Activated B cell treated with CpG ODN at 0.5 μM for 24 hours (primary cell): ENCODE measurements around the gene GLYATL2. TPM values are rescaled to one million over a fixed set of nuclear protein-coding genes. Genes with fewer than 3 reads are reported as not detected.

Experiments used
- ATAC-seq: fragments of 200-7000 bp; cut with Tn5 transposase; one replicate; pipeline ENCODE4 v1.10.0; 2021; ENCODE audit warnings: low read depth, mild to moderate bottlenecking, moderate library complexity
- CTCF ChIA-PET: fragments of 350-600 bp; sonication (Branson Sonifier 250); formaldehyde crosslinking; loops from one replicate; lab custom pipeline; 2021; ENCODE audit warnings: antibody characterized with exemption; lab: Charles Lee
- POLR2A ChIA-PET: fragments of 350-600 bp; sonication (Branson Sonifier 250); formaldehyde crosslinking; loops from one replicate; lab custom pipeline; 2021; ENCODE audit warnings: antibody characterized with exemption; lab: Charles Lee
- DNase-seq: peaks from one replicate; pipeline ENCODE4 v3.0.0; 2022
- H3K27ac Mint-ChIP-seq: one replicate; pipeline ENCODE4 v1.8.0; 2020; ENCODE audit warnings: mixed read lengths
- H3K27me3 Mint-ChIP-seq: one replicate; pipeline ENCODE4 v1.8.0; 2021; ENCODE audit warnings: mixed read lengths
- H3K36me3 Mint-ChIP-seq: one replicate; pipeline ENCODE4 v1.8.0; 2021; ENCODE audit warnings: low read depth, mixed read lengths
- H3K4me1 Mint-ChIP-seq: one replicate; pipeline ENCODE4 v1.8.0; 2021; ENCODE audit warnings: mixed read lengths
- H3K4me3 Mint-ChIP-seq: one replicate; pipeline ENCODE4 v1.8.0; 2020; ENCODE audit warnings: mild to moderate bottlenecking, mixed read lengths
- H3K9me3 Mint-ChIP-seq: one replicate; pipeline ENCODE4 v1.8.0; 2020; ENCODE audit warnings: mixed read lengths
- CTCF ChIP-seq: fragments of 200-600 bp; IDR thresholded peaks from one replicate; pipeline ENCODE4 v1.8.0; 2022; ENCODE audit warnings: antibody characterized with exemption, mild to moderate bottlenecking
- intact Hi-C: fragments of 100-400 bp; cut with micrococcal nuclease; formaldehyde crosslinking; loops from one replicate; pipeline ENCODE4 v1.15.1; 2024
- total RNA-seq: library from RNA; stranded (reverse); gene quantifications from 2 replicates; pipeline ENCODE4 v1.2.3, GENCODE V29; 2022

GLYATL2 gene
- total RNA-seq, 1 donor from 2014 or later = not detected

- no peak for DNase-seq
- Mint-ChIP-seq H3K36me3 (no peaks in the 10 kb centered on the region), H3K4me1 (no peaks in the 10 kb centered on the region), H3K27me3 (peaks cover 27% of the 10 kb centered on the region), H3K4me3 (no peak overlapping the region), H3K9me3 (peaks cover 13% of the 10 kb centered on the region), H3K27ac (no peak overlapping the region)
- ChIA-PET POLR2A (no interaction called here), CTCF (no interaction called here)
- no peak for TF ChIP-seq CTCF
- no peak for ATAC-seq
- intact Hi-C loops = no loop called here
These were observed 17.0 kb upstream of the GLYATL2 start for GRCh38 chr11:58861533-58861932.

GRCh38 chr11:58856806-58857205 is 12.3 kb upstream of the GLYATL2 start:
- TF ChIP-seq CTCF = no peak
- DNase-seq = no peak
- H3K27ac Mint-ChIP-seq = no peak overlapping the region
- POLR2A ChIA-PET = no interaction called here
- no peak for ATAC-seq
- CTCF ChIA-PET = no interaction called here
- no peak overlapping the region for H3K4me3 Mint-ChIP-seq
- peaks cover 4% of the 10 kb centered on the region for H3K4me1 Mint-ChIP-seq
- intact Hi-C loops = no loop called here
- peaks cover 14% of the 10 kb centered on the region for H3K27me3 Mint-ChIP-seq
- no peaks in the 10 kb centered on the region for H3K36me3 Mint-ChIP-seq
- H3K9me3 Mint-ChIP-seq = peaks cover 1% of the 10 kb centered on the region

- H3K27me3 Mint-ChIP-seq = no peaks in the 10 kb centered on the region
- no peaks in the 10 kb centered on the region for H3K36me3 Mint-ChIP-seq
- TF ChIP-seq CTCF = no peak
- H3K4me3 Mint-ChIP-seq = no peak overlapping the region
- ChIA-PET CTCF (no interaction called here), POLR2A (no interaction called here)
- no peak for DNase-seq
- H3K4me1 Mint-ChIP-seq = peaks cover 3% of the 10 kb centered on the region
- no peak overlapping the region for H3K27ac Mint-ChIP-seq
- ATAC-seq = no peak
- intact Hi-C loops = no loop called here
- no peaks in the 10 kb centered on the region for H3K9me3 Mint-ChIP-seq
These were observed 882 bp upstream of the GLYATL2 start for GRCh38 chr11:58845386-58845785.

DNA sequence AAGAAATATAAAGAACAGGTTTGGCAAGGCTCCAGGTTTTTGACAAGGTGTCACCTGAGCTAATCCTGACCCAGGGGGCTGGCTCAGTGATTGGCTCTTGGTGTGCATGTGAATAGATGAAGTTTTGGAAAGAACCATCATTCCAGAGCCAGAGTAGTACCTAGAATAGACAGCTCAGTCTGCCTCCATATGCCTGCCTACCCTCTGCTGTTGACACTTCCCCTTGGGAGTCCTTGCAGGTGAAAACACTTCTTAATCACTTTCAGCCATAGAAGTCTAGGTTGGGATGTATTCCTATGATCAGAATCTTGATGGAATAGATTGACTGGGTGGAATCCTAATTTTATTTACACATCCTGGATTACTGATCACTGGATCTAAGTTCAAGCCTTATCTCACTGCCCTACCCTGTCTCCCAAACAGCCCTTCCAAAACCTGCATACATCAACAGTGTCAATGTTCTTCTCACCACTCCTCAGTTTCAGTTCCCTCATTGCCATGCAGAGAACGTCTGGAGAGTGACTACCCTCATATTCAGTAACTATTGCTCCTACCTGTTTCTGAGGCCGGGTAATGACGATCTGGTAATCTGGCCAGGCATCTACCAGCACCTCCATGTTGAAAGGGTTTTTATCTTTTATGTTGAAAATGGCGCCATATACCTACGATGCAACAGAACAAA is 6.7 kb downstream of the GLYATL2 start:
- no peak for ATAC-seq
- no peak for DNase-seq
- Mint-ChIP-seq H3K4me1 (no peaks in the 10 kb centered on the region), H3K36me3 (no peaks in the 10 kb centered on the region), H3K27me3 (peaks cover 12% of the 10 kb centered on the region), H3K4me3 (no peak overlapping the region), H3K27ac (no peak overlapping the region), H3K9me3 (no peaks in the 10 kb centered on the region)
- ChIA-PET POLR2A (no interaction called here), CTCF (no interaction called here)
- intact Hi-C loops = no loop called here
- no peak for TF ChIP-seq CTCF

- H3K4me1 Mint-ChIP-seq = no peaks in the 10 kb centered on the region
- H3K9me3 Mint-ChIP-seq = peaks cover 7% of the 10 kb centered on the region
- H3K27ac Mint-ChIP-seq = no peak overlapping the region
- TF ChIP-seq CTCF = no peak
- H3K4me3 Mint-ChIP-seq = no peak overlapping the region
- H3K27me3 Mint-ChIP-seq = peaks cover 17% of the 10 kb centered on the region
- ATAC-seq (no peak), DNase-seq (no peak)
- no peaks in the 10 kb centered on the region for H3K36me3 Mint-ChIP-seq
- CTCF ChIA-PET = no interaction called here
- POLR2A ChIA-PET = no interaction called here
- intact Hi-C loops = no loop called here
These were observed 12.4 kb downstream of the GLYATL2 start for GRCh38 chr11:58832056-58832645.
